Activated CD8-positive, alpha-beta memory T cell treated with anti-CD3 and anti-CD28 coated beads for 36 hours (primary cell): ENCODE measurements around the gene SLC16A10. TPM values are rescaled to one million over a fixed set of nuclear protein-coding genes. Genes with fewer than 3 reads are reported as not detected.
"Not testable (repeated sequence)": the region's sequence is repeated elsewhere in the genome, so short reads cannot be mapped to it uniquely, and the experiment has no call there.

Source experiments
- CTCF ChIA-PET: fragments of 350-600 bp; sonication (Branson Sonifier 250); formaldehyde crosslinking; loops from one replicate; lab custom pipeline; 2021; ENCODE audit warnings: antibody characterized with exemption; lab: Charles Lee
- POLR2A ChIA-PET: fragments of 350-600 bp; sonication (Branson Sonifier 250); formaldehyde crosslinking; loops from one replicate; lab custom pipeline; 2021; ENCODE audit warnings: antibody characterized with exemption; lab: Charles Lee
- total RNA-seq, 2 experiments: library from RNA; stranded (reverse); gene quantifications; one replicate each; pipeline ENCODE4 v1.2.3, GENCODE V29; 2021

The SLC16A10 gene
- total RNA-seq, 2 experiments from 2014 or later: 4.4 to 5.3 TPM

- ChIA-PET POLR2A (no interaction called here), CTCF (interaction anchor here (0.7 kb wide), 1 partner anchor 23 kb away, joined by 3 read pairs; no protein-coding TSS in a partner anchor)
Measured at GRCh38 chr6:111201764-111202163, 114.5 kb downstream of the SLC16A10 start.

- POLR2A ChIA-PET: not testable (repeated sequence)
- CTCF ChIA-PET: interaction anchor here (0.6 kb wide), 1 partner anchor 398 kb away, joined by 4 read pairs; no protein-coding TSS in a partner anchor
Measured at GRCh38 chr6:111203539-111203938, 116.2 kb downstream of the SLC16A10 start.

DNA sequence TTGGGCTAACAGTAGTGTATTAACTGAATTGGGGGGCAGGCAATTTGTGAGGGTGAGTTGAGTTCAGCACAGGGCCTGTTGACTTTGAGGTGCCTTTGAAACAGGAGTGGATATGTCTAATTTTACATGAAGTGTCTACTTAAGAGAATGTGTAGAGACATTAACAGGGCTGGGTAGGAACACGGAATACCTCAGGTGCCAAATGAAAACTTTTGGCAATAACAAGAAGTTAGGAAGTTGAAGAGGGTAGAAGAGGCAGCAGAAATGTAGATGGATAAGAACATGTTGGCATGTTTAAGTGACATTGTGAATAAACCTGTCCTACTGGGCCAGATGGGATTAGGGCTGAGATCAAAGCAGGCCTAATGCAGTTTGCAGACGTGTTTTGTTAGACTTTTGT lies 117.0 kb downstream of the SLC16A10 start:
- POLR2A ChIA-PET: no interaction called here
- CTCF ChIA-PET: no interaction called here

GRCh38 chr6:111204881-111205280 lies 117.6 kb downstream of the SLC16A10 start:
- ChIA-PET CTCF (no interaction called here), POLR2A (no interaction called here)

- CTCF ChIA-PET: no interaction called here
- POLR2A ChIA-PET: no interaction called here
Measured at GRCh38 chr6:111205502-111205901, 118.2 kb downstream of the SLC16A10 start.

DNA sequence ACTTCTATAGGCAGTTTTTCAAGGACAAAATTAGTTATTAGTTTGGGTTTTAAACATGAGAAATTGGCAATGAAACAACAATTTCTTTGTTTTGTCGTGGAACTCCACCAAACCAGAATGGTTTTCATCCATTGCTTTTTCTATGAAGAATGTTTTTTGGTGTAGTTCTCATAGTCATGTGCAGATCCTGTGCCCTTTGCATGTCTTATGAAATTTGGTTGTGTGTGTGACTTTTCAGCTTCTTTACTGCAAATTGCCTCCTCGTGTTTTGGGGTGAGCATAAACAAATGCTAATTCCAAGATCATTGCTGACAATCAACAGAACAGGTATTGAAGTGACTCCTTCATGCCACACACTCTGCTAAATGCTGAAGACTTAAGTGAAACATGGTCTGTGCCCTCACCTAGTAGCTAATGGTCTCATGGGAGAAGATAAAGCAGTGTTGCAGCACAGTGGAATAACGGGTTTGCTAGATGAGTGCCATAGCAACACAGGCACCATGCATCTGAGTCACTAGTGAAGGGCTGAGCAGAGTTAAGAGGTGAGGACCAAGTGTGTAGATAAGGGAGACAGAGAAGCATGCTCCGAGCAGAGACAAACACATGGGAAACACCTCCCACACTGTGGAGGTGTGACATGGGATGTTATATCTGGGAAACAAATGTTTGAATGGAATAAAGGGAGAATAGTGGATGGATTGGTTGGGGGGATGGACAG lies 120.0 kb downstream of the SLC16A10 start:
- POLR2A ChIA-PET: no interaction called here

GRCh38 chr6:111208933-111209332 lies 121.6 kb downstream of the SLC16A10 start:
- CTCF ChIA-PET: interaction anchor here (1.3 to 1.8 kb wide), 4 partner anchors 10 to 198 kb away, joined by 3 to 15 read pairs (median 4); no protein-coding TSS in a partner anchor
- POLR2A ChIA-PET: no interaction called here

More for the DNA sequence above, 120.0 kb downstream of the SLC16A10 start:
- CTCF ChIA-PET: interaction anchor here (1.4 kb wide), 1 partner anchor 150 kb away, joined by 3 read pairs; no protein-coding TSS in a partner anchor

- POLR2A ChIA-PET: no interaction called here
- CTCF ChIA-PET: interaction anchor here (0.6 to 1.8 kb wide), 5 partner anchors 9 to 256 kb away, joined by 3 to 15 read pairs (median 4); no protein-coding TSS in a partner anchor
Measured at GRCh38 chr6:111210194-111210728, 123.0 kb downstream of the SLC16A10 start.

GRCh38 chr6:111211411-111212030 lies 124.2 kb downstream of the SLC16A10 start:
- ChIA-PET CTCF (no interaction called here), POLR2A (no interaction called here)

DNA sequence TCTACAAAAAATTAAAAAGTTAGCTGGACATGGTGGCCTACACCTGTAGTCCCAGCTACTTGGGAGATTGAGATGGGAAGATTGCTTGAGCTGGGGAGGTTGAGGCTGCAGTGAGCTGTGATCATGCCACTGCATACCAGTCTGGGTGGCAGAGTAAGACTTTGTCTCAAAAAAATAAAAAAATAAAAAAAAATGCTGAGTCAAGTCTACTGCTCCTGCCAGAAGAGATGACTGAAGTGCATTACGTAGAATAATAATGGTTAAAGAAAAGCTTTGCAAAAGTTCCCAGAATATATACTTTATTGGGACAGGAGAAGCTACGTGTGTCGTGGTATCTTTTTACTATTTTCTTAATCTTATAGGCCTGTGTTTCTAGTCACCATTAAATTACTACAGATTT lies 125.3 kb downstream of the SLC16A10 start:
- ChIA-PET POLR2A (no interaction called here), CTCF (interaction anchor here (0.7 to 1.8 kb wide), 3 partner anchors 14 to 627 kb away, joined by 3 to 8 read pairs (median 3); no protein-coding TSS in a partner anchor)

DNA sequence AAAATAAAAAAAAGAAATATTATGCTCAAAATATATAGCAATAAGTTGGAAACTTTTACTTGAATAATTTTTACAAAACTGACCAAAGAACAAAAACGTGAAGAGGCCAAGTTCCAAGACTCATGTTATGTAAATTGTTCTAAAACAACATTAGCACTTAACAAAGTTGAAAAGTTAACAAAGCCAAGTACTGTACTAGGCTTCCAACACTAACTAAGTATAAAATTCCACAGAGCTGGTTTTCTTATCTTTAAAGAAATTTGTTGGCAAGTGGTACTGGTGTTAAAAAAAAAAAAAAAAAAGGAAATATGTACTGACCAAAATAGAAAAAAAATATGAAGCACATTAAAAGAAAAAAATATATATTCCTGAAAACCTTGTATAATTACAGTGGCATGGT lies 127.8 kb downstream of the SLC16A10 start:
- POLR2A ChIA-PET: no interaction called here

GRCh38 chr6:111219785-111220184 lies 132.5 kb downstream of the SLC16A10 start:
- ChIA-PET POLR2A (no interaction called here), CTCF (interaction anchor here (1.1 to 1.4 kb wide), 2 partner anchors 10 to 162 kb away, joined by 4 read pairs; no protein-coding TSS in a partner anchor)

More for the DNA sequence above, 127.8 kb downstream of the SLC16A10 start:
- CTCF ChIA-PET: interaction anchor here (0.6 to 1.1 kb wide), 2 partner anchors 8 to 157 kb away, joined by 3 read pairs; no protein-coding TSS in a partner anchor

DNA sequence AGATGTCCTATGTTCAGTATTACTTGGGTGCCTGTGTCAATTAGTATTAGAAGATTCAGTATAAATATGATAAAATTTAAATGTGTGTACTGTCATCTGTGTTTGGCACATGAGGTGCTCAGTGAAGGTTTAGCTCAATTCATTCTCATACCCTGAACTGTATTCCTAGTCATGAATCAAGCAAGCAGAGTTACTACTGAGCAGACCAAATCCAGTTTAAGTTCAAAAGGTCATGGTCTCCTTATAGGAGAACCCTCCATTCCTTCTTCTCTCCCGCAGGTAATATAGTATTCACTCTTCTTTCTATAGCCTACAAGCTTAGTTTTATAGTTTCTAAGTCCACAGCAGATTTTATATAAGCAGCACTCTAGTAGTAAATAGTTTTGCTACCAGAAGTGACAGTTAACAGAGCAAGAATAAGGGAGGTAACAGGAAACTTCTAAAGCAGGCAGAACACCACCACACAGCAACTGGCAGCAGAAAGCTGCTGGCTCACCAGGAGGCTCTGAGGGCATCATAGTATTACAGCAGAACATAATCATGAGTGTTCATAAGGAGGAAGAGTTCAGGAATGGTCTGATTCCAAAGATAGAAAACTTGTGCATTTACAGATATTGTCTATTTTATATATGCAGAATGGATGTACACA lies 133.2 kb downstream of the SLC16A10 start:
- CTCF ChIA-PET: no interaction called here
- POLR2A ChIA-PET: no interaction called here

- CTCF ChIA-PET: no interaction called here
- POLR2A ChIA-PET: no interaction called here
Measured at GRCh38 chr6:111221804-111222203, 134.5 kb downstream of the SLC16A10 start.

- ChIA-PET CTCF (interaction anchor here (1.2 kb wide), 1 partner anchor 8 kb away, joined by 3 read pairs; no protein-coding TSS in a partner anchor), POLR2A (no interaction called here)
Measured at GRCh38 chr6:111222341-111222740, 135.0 kb downstream of the SLC16A10 start.

DNA sequence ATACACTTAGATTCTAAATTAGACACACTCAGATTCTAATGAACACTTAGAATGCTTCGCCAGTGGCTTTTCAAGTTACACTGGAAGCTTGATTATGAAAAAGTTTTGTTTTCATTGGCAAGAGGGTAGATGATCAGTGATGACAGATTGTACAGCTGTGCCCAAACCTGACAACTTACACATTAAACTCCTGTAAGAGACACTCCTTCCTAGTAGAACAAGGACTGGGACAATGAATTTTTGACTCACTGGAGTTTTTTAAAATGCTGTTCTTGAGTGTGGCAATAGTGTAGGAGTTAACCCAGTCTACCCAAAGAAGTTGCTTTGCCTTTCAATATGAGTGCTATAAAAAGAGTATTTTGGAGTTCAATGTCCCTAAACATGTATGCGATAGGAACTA lies 140.8 kb downstream of the SLC16A10 start:
- CTCF ChIA-PET: no interaction called here
- POLR2A ChIA-PET: no interaction called here

- POLR2A ChIA-PET: no interaction called here
- CTCF ChIA-PET: no interaction called here
Measured at GRCh38 chr6:111230351-111231089, 143.2 kb downstream of the SLC16A10 start.

DNA sequence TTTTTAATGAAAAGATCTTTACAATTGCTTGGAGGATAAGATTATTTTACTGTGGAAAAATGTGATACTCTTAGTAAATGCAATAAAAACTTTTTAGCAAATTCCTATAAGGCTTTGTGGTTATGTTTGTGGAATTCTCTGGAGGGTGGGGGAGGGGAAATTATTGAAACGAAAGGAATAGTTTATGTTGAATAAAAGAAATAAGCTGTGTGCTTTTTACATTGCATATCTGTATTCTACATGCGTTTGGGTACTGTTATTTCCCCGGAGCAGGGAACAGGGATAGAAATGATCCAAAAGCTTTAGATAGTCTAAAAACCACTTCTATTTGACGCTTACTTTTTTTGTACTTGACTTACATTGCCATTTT lies 143.8 kb downstream of the SLC16A10 start:
- ChIA-PET POLR2A (no interaction called here), CTCF (no interaction called here)

GRCh38 chr6:111237852-111238251 lies 150.5 kb downstream of the SLC16A10 start:
- ChIA-PET POLR2A (interaction anchor here (0.6 kb wide), 1 partner anchor 849 kb away, joined by 3 read pairs; no protein-coding TSS in a partner anchor), CTCF (no interaction called here)
